SK-N-SH (cell line): ENCODE measurements around the gene FGF19. TPM values are rescaled to one million over a fixed set of nuclear protein-coding genes. Genes with fewer than 3 reads are reported as not detected.

Experiments used
- CTCF ChIA-PET: fragments of 300-600, 350-600 bp; formaldehyde crosslinking; extraction: SDS; loops from one replicate; lab custom pipeline; 2021; lab: Yijun Ruan, JAX
- POLR2A ChIA-PET: fragments of 350-600 bp; sonication (Branson Sonifier 250); formaldehyde crosslinking; extraction: SDS; loops from one replicate; lab custom pipeline; 2020; ENCODE audit warnings: antibody characterized with exemption, inconsistent platforms; lab: Yijun Ruan, JAX
- DNase-seq: peaks from one replicate; pipeline ENCODE4 v3.0.0; 2012
- H2AFZ ChIP-seq: fragments of 200-600 bp; sonication (generic); 2 replicates; pipeline ENCODE4 v1.8.1; 2016; ENCODE audit warnings: antibody characterized with exemption, mild to moderate bottlenecking, low read depth
- H3F3A ChIP-seq: fragments of 200-600 bp; sonication (generic); replicated peaks from 2 replicates; pipeline ENCODE3; 2016; ENCODE audit warnings: antibody characterized with exemption, mild to moderate bottlenecking; ENCODE audit not compliant: insufficient read depth
- H3K27ac ChIP-seq, 2 experiments: fragments of 200-500 bp in 1 of 2; fragments of 200-600 bp in 1 of 2; sonication (Bioruptor generic) in 1 of 2; sonication (generic), shearing (Covaris generic) in 1 of 2; 2 replicates each; pipeline versions ENCODE4 v1.5.1 to v1.6.1; 2014 to 2016; ENCODE audit warnings: low read depth in 2 of 2, inconsistent platforms in 1 of 2, low read length in 1 of 2, mild to moderate bottlenecking in 1 of 2, mixed read lengths in 1 of 2
- H3K27me3 ChIP-seq: fragments of 200-600 bp; sonication (generic), shearing (Covaris generic); 2 replicates; pipeline ENCODE4 v1.6.1; 2016; ENCODE audit warnings: mixed run types; ENCODE audit not compliant: insufficient read depth
- H3K36me3 ChIP-seq, 2 experiments: fragments of 200-500 bp in 1 of 2; fragments of 200-600 bp in 1 of 2; sonication (Bioruptor generic) in 1 of 2; sonication (generic) in 1 of 2; replicated peaks in 1 of 2; 2 replicates each; pipeline versions ENCODE3 to v1.5.1; 2014 to 2016; ENCODE audit warnings: low read length in 1 of 2, mild to moderate bottlenecking in 1 of 2; ENCODE audit not compliant: insufficient read depth in 2 of 2, control insufficient read depth in 1 of 2
- H3K4me1 ChIP-seq, 2 experiments: fragments of 200-500 bp in 1 of 2; fragments of 200-600 bp in 1 of 2; sonication (Bioruptor generic) in 1 of 2; sonication (generic), shearing (Covaris generic) in 1 of 2; 2 replicates each; pipeline versions ENCODE4 v1.5.1 to v1.6.1; 2014 to 2016; ENCODE audit warnings: low read depth in 1 of 2, low read length in 1 of 2, mixed run types in 1 of 2; ENCODE audit not compliant: insufficient read depth in 2 of 2, control insufficient read depth in 1 of 2
- H3K4me2 ChIP-seq: fragments of 200-600 bp; sonication (generic), shearing (Covaris generic); 2 replicates; pipeline ENCODE4 v1.6.1; 2017; ENCODE audit warnings: mixed run types
- H3K4me3 ChIP-seq, 2 experiments: fragments of 200-500 bp in 1 of 2; fragments of 200-600 bp in 1 of 2; sonication (Bioruptor generic) in 1 of 2; sonication (generic), shearing (Covaris generic) in 1 of 2; 2 replicates each; pipeline versions ENCODE4 v1.5.1 to v1.8.1; 2014 to 2016; ENCODE audit warnings: low read depth in 2 of 2, inconsistent platforms in 1 of 2, low read length in 1 of 2, mild to moderate bottlenecking in 1 of 2, mixed read lengths in 1 of 2, moderate library complexity in 1 of 2
- H3K79me2 ChIP-seq: fragments of 200-600 bp; sonication (generic); 2 replicates; pipeline ENCODE4 v1.8.1; 2017; ENCODE audit warnings: mild to moderate bottlenecking; ENCODE audit not compliant: insufficient read depth
- H3K9ac ChIP-seq: fragments of 200-600 bp; sonication (generic); 2 replicates; pipeline ENCODE4 v1.6.1; 2017; ENCODE audit warnings: mixed run types
- H3K9me2 ChIP-seq: fragments of 200-600 bp; sonication (generic); 2 replicates; pipeline ENCODE4 v1.6.1; 2017; ENCODE audit warnings: mixed run types
- H3K9me3 ChIP-seq: fragments of 200-600 bp; sonication (generic); 2 replicates; pipeline ENCODE4 v1.6.1; 2017; ENCODE audit warnings: mixed run types, mild to moderate bottlenecking, moderate library complexity
- H4K20me1 ChIP-seq: fragments of 200-600 bp; sonication (generic); 2 replicates; pipeline ENCODE4 v1.6.1; 2017; ENCODE audit warnings: mild to moderate bottlenecking, mixed run types; ENCODE audit not compliant: insufficient read depth
- ELF1 ChIP-seq: IDR thresholded peaks from 2 replicates; pipeline ENCODE4 v1.4.0; 2012
- EP300 ChIP-seq, 2 experiments: IDR thresholded peaks; 2 replicates each; pipeline versions ENCODE4 v1.4.0 to v1.6.1; 2012; ENCODE audit warnings: borderline replicate concordance in 1 of 2, low read depth in 1 of 2, low read length in 1 of 2
- EZH2phosphoT487 ChIP-seq: fragments of 200-600 bp; sonication (generic); IDR thresholded peaks from 2 replicates; pipeline ENCODE4 v1.6.1; 2017; ENCODE audit warnings: low read depth, mixed run types, mild to moderate bottlenecking, antibody characterized with exemption, moderate library complexity, borderline replicate concordance
- MEF2A ChIP-seq: IDR thresholded peaks from 2 replicates; pipeline ENCODE4 v1.4.0; 2012; ENCODE audit warnings: low read depth, borderline replicate concordance
- NFIC ChIP-seq: IDR thresholded peaks from 2 replicates; pipeline ENCODE4 v1.4.0; 2012; ENCODE audit warnings: borderline replicate concordance
- NRF1 ChIP-seq: IDR thresholded peaks from 2 replicates; pipeline ENCODE4 v1.6.1; 2012; ENCODE audit warnings: low read depth, mild to moderate bottlenecking, low read length
- POLR2AphosphoS5 ChIP-seq: IDR thresholded peaks from 2 replicates; pipeline ENCODE4 v1.6.1; 2012; ENCODE audit warnings: low read depth, low read length
- RCOR1 ChIP-seq: fragments of 150-350 bp; IDR thresholded peaks from 2 replicates; pipeline ENCODE4 v1.6.1; 2017; ENCODE audit warnings: antibody characterized with exemption, low read length
- RXRA ChIP-seq: IDR thresholded peaks from 2 replicates; pipeline ENCODE4 v1.4.0; 2012; ENCODE audit warnings: low read depth, mild to moderate bottlenecking, borderline replicate concordance
- SMC3 ChIP-seq: IDR thresholded peaks from 2 replicates; pipeline ENCODE4 v1.6.1; 2012; ENCODE audit warnings: low read depth, low read length, improper control_type of control experiment
- TAF1 ChIP-seq: IDR thresholded peaks from 2 replicates; pipeline ENCODE4 v1.6.1; 2012; ENCODE audit warnings: low read depth, mild to moderate bottlenecking, low read length, moderate library complexity, borderline replicate concordance
- TCF12 ChIP-seq: IDR thresholded peaks from 2 replicates; pipeline ENCODE4 v1.4.0; 2012
- TEAD4 ChIP-seq: IDR thresholded peaks from 2 replicates; pipeline ENCODE4 v1.4.0; 2012; ENCODE audit warnings: mild to moderate bottlenecking, borderline replicate concordance; ENCODE audit not compliant: insufficient read depth
- WGBS: methylation state at CpG from one replicate; pipeline ENCODE4 v1.1.6; 2017; ENCODE audit warnings: low lambda C conversion rate; 5-methylcytosine and 5-hydroxymethylcytosine counted together
- polyA plus RNA-seq, 3 experiments: library from polyadenylated mRNA; depleted of rRNA; stranded (reverse); fragments of >200 nt; gene quantifications; 2 replicates each; pipeline ENCODE4 v1.2.3, GENCODE V29; 2012
- TF ChIP-seq, protein P1 (sequence below): fragments of 150-350 bp; IDR thresholded peaks from 2 replicates; pipeline ENCODE4 v1.6.1; 2017; ENCODE audit warnings: antibody characterized with exemption, low read length, low read depth, borderline replicate concordance
- TF ChIP-seq, protein P2 (sequence below): fragments of 150-350 bp; IDR thresholded peaks from 2 replicates; pipeline ENCODE4 v1.6.1; 2016; ENCODE audit warnings: mild to moderate bottlenecking, low read depth, low read length
- TF ChIP-seq, protein P3 (sequence below): IDR thresholded peaks from 2 replicates; pipeline ENCODE4 v1.4.0; 2012; ENCODE audit warnings: low read depth, borderline replicate concordance
- TF ChIP-seq, protein P4 (sequence below): fragments of 200-600 bp; sonication (generic); IDR thresholded peaks from 2 replicates; pipeline ENCODE4 v1.6.1; 2017; ENCODE audit warnings: antibody characterized with exemption, mild to moderate bottlenecking, moderate library complexity

Gene FGF19
- polyA plus RNA-seq, 1 of the 3 experiments (the other 2 are of a cell fraction), result not detected

DNA sequence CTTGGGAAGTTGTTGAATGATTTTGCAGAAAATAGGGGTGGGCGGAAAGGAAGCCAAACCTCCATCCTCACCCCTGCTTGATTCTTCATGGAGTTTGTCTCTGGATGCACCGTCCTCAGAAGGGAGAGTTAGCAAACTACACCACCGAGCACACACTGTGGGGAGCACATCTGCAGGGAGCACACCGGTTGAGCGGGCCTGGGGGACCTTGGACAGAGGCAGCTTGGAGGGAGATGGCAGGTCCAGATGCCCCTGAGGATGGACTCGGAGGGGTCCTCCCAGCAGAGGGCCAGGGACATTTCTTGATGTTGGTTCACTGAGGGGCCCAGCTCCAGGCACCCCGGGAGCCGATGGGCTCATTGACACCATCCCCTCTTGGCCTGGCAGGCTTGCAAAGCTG is 15.1 kb upstream of the FGF19 start:
- ChIA-PET CTCF (interaction anchor here (1.0 to 1.6 kb wide), 5 partner anchors 9 to 477 kb away, joined by 3 to 6 read pairs (median 4); no protein-coding TSS in a partner anchor), POLR2A (no interaction called here)
- Histone ChIP-seq H3K4me2 (no peak overlapping the region), H3K9ac (no peak overlapping the region), H3K9me2 (no peaks in the 10 kb centered on the region), H3K27ac (no peak overlapping the region), H3K4me3 (no peak overlapping the region), H3K27me3 (peaks cover 39% of the 10 kb centered on the region; the same call in 1 of the 2 replicates), H3K79me2 (no peaks in the 10 kb centered on the region), H4K20me1 (no peaks in the 10 kb centered on the region), H2AFZ (no peak overlapping the region), H3K4me1 (no peaks in the 10 kb centered on the region; a peak in 1 of 4 replicates), H3K36me3 (no peaks in the 10 kb centered on the region), H3F3A (no peaks in the 10 kb centered on the region), H3K9me3 (no peaks in the 10 kb centered on the region)
- TF ChIP-seq ELF1 (no peak), NRF1 (no peak), EP300 (IDR thresholded peaks at IDR 0.05; ENCODE audit: borderline replicate concordance in 1 of 2, low read depth in 1 of 2, low read length in 1 of 2) (no peak), TAF1 (no peak), NFIC (no peak), RCOR1 (no peak), TEAD4 (no peak), EZH2phosphoT487 (no peak), POLR2AphosphoS5 (no peak), TCF12 (no peak), RXRA (no peak), MEF2A (no peak), SMC3 (no peak)
- TF ChIP-seq, protein P1, sequence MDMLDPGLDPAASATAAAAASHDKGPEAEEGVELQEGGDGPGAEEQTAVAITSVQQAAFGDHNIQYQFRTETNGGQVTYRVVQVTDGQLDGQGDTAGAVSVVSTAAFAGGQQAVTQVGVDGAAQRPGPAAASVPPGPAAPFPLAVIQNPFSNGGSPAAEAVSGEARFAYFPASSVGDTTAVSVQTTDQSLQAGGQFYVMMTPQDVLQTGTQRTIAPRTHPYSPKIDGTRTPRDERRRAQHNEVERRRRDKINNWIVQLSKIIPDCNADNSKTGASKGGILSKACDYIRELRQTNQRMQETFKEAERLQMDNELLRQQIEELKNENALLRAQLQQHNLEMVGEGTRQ, result no peak
- TF ChIP-seq, protein P2, sequence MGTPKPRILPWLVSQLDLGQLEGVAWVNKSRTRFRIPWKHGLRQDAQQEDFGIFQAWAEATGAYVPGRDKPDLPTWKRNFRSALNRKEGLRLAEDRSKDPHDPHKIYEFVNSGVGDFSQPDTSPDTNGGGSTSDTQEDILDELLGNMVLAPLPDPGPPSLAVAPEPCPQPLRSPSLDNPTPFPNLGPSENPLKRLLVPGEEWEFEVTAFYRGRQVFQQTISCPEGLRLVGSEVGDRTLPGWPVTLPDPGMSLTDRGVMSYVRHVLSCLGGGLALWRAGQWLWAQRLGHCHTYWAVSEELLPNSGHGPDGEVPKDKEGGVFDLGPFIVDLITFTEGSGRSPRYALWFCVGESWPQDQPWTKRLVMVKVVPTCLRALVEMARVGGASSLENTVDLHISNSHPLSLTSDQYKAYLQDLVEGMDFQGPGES, result no peak
- TF ChIP-seq, protein P3, sequence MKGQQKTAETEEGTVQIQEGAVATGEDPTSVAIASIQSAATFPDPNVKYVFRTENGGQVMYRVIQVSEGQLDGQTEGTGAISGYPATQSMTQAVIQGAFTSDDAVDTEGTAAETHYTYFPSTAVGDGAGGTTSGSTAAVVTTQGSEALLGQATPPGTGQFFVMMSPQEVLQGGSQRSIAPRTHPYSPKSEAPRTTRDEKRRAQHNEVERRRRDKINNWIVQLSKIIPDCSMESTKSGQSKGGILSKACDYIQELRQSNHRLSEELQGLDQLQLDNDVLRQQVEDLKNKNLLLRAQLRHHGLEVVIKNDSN, result no peak
- TF ChIP-seq, protein P4, sequence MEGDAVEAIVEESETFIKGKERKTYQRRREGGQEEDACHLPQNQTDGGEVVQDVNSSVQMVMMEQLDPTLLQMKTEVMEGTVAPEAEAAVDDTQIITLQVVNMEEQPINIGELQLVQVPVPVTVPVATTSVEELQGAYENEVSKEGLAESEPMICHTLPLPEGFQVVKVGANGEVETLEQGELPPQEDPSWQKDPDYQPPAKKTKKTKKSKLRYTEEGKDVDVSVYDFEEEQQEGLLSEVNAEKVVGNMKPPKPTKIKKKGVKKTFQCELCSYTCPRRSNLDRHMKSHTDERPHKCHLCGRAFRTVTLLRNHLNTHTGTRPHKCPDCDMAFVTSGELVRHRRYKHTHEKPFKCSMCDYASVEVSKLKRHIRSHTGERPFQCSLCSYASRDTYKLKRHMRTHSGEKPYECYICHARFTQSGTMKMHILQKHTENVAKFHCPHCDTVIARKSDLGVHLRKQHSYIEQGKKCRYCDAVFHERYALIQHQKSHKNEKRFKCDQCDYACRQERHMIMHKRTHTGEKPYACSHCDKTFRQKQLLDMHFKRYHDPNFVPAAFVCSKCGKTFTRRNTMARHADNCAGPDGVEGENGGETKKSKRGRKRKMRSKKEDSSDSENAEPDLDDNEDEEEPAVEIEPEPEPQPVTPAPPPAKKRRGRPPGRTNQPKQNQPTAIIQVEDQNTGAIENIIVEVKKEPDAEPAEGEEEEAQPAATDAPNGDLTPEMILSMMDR, result no peak
- 48% methylated on average over 5 of the region's 8 CpGs for WGBS
- DNase-seq, result no peak
